Activated T-cell treated with anti-CD3 and anti-CD28 coated beads, Interleukin-2, amount 50 U/mL, for 72 hours (primary cell): ENCODE data around the gene MCC. TPM values are rescaled to one million over a fixed set of nuclear protein-coding genes. Genes with fewer than 3 reads are reported as not detected.

ENCODE experiments used
- ATAC-seq, 2 donors: fragments of 150-1000 bp; cut with Tn5 transposase; replicated peaks in 1 of 2; 2 replicates each; pipeline ENCODE4 v1.10.0; 2021; ENCODE audit warnings: moderate library complexity in 2 of 2, mild to moderate bottlenecking in 1 of 2
- DNase-seq, 2 donors: peaks; one replicate each; pipeline ENCODE4 v3.0.0; 2021 to 2022; ENCODE audit warnings: mixed read lengths in 1 of 2
- H3K27ac Mint-ChIP-seq: one replicate; pipeline ENCODE4 v1.8.0; 2022; ENCODE audit warnings: mild to moderate bottlenecking, moderate library complexity, mixed read lengths
- H3K27me3 Mint-ChIP-seq: one replicate; pipeline ENCODE4 v1.8.0; 2022; ENCODE audit warnings: low read depth, mixed read lengths
- H3K36me3 Mint-ChIP-seq, 2 donors: one replicate each; pipeline ENCODE4 v1.8.0; 2022; ENCODE audit warnings: mixed read lengths in 2 of 2, mild to moderate bottlenecking in 1 of 2; ENCODE audit not compliant: insufficient read depth in 2 of 2
- H3K4me1 Mint-ChIP-seq: one replicate; pipeline ENCODE4 v1.8.0; 2022; ENCODE audit warnings: low read depth, mixed read lengths
- H3K4me3 Mint-ChIP-seq, 2 donors: one replicate each; pipeline ENCODE4 v1.8.0; 2022; ENCODE audit warnings: mild to moderate bottlenecking in 2 of 2, mixed read lengths in 2 of 2, moderate library complexity in 2 of 2
- H3K9me3 Mint-ChIP-seq, 2 donors: one replicate each; pipeline ENCODE4 v1.8.0; 2022; ENCODE audit warnings: mixed read lengths in 2 of 2
- total RNA-seq, 2 donors: library from RNA; stranded (reverse); gene quantifications; one replicate each; pipeline ENCODE4 v1.2.3, GENCODE V29; 2022

MCC gene
- total RNA-seq, 2 donors from 2014 or later = 3.3 to 4.2 TPM

- peaks cover 9% of the 10 kb centered on the region for H3K4me1 Mint-ChIP-seq
- H3K36me3 Mint-ChIP-seq = no peaks in the 10 kb centered on the region
- H3K9me3 Mint-ChIP-seq = no peaks in the 10 kb centered on the region
- peaks cover 25% of the 10 kb centered on the region for H3K27me3 Mint-ChIP-seq
- no peak for DNase-seq
- no peak overlapping the region for H3K27ac Mint-ChIP-seq
- no peak overlapping the region for H3K4me3 Mint-ChIP-seq
- no peak for ATAC-seq
Measured at GRCh38 chr5:113245427-113246225, 242.6 kb downstream of the MCC start.

- H3K27me3 Mint-ChIP-seq = peaks cover 24% of the 10 kb centered on the region
- ATAC-seq (no peak), DNase-seq (no peak)
- no peak overlapping the region for H3K4me3 Mint-ChIP-seq
- no peaks in the 10 kb centered on the region for H3K36me3 Mint-ChIP-seq
- no peak overlapping the region for H3K27ac Mint-ChIP-seq
- peaks cover 9% of the 10 kb centered on the region for H3K4me1 Mint-ChIP-seq
- H3K9me3 Mint-ChIP-seq = no peaks in the 10 kb centered on the region
Measured at GRCh38 chr5:113244966-113245365, 243.3 kb downstream of the MCC start.

- Mint-ChIP-seq H3K27me3 (peaks cover 13% of the 10 kb centered on the region), H3K4me1 (peaks cover 9% of the 10 kb centered on the region), H3K9me3 (no peaks in the 10 kb centered on the region), H3K27ac (no peak overlapping the region), H3K36me3 (no peaks in the 10 kb centered on the region), H3K4me3 (no peak overlapping the region)
- ATAC-seq (no peak), DNase-seq (no peak)
Measured at GRCh38 chr5:113243349-113243664, 244.9 kb downstream of the MCC start.

- peaks cover 9% of the 10 kb centered on the region for H3K4me1 Mint-ChIP-seq
- no peaks in the 10 kb centered on the region for H3K36me3 Mint-ChIP-seq
- DNase-seq = no peak
- H3K27me3 Mint-ChIP-seq = peaks cover 17% of the 10 kb centered on the region
- no peak overlapping the region for H3K4me3 Mint-ChIP-seq
- H3K27ac Mint-ChIP-seq = no peak overlapping the region
- no peak for ATAC-seq
- no peaks in the 10 kb centered on the region for H3K9me3 Mint-ChIP-seq
Measured at GRCh38 chr5:113242481-113243348, 245.5 kb downstream of the MCC start.

- Mint-ChIP-seq H3K36me3 (no peaks in the 10 kb centered on the region), H3K4me3 (no peak overlapping the region), H3K27me3 (peaks cover 11% of the 10 kb centered on the region), H3K27ac (no peak overlapping the region), H3K4me1 (peaks cover 8% of the 10 kb centered on the region), H3K9me3 (no peaks in the 10 kb centered on the region)
- no peak for ATAC-seq
- DNase-seq = no peak
Measured at GRCh38 chr5:113240951-113241726, 247.1 kb downstream of the MCC start.

- DNase-seq (no peak), ATAC-seq (no peak)
- H3K27ac Mint-ChIP-seq = no peak overlapping the region
- H3K4me3 Mint-ChIP-seq = no peak overlapping the region
- H3K9me3 Mint-ChIP-seq = no peaks in the 10 kb centered on the region
- H3K27me3 Mint-ChIP-seq = peaks cover 11% of the 10 kb centered on the region
- no peaks in the 10 kb centered on the region for H3K4me1 Mint-ChIP-seq
- H3K36me3 Mint-ChIP-seq = no peaks in the 10 kb centered on the region
Measured at GRCh38 chr5:113240032-113240431, 248.2 kb downstream of the MCC start.

GRCh38 chr5:113237893-113238292, 250.4 kb downstream of the MCC start:
- no peak for ATAC-seq
- DNase-seq = no peak
- H3K27ac Mint-ChIP-seq = no peak overlapping the region
- H3K4me1 Mint-ChIP-seq = no peaks in the 10 kb centered on the region
- no peaks in the 10 kb centered on the region for H3K9me3 Mint-ChIP-seq
- peaks cover 17% of the 10 kb centered on the region for H3K27me3 Mint-ChIP-seq
- no peak overlapping the region for H3K4me3 Mint-ChIP-seq
- H3K36me3 Mint-ChIP-seq = no peaks in the 10 kb centered on the region

- Mint-ChIP-seq H3K27ac (no peak overlapping the region), H3K36me3 (no peaks in the 10 kb centered on the region), H3K9me3 (no peaks in the 10 kb centered on the region), H3K4me3 (no peak overlapping the region), H3K27me3 (peaks cover 17% of the 10 kb centered on the region), H3K4me1 (no peaks in the 10 kb centered on the region)
- ATAC-seq = no peak
- DNase-seq = no peak
Measured at GRCh38 chr5:113236536-113237288, 251.5 kb downstream of the MCC start.

- H3K4me3 Mint-ChIP-seq = no peak overlapping the region
- H3K27ac Mint-ChIP-seq = no peak overlapping the region
- DNase-seq (no peak), ATAC-seq (no peak)
- peaks cover 17% of the 10 kb centered on the region for H3K27me3 Mint-ChIP-seq
- no peaks in the 10 kb centered on the region for H3K9me3 Mint-ChIP-seq
- H3K4me1 Mint-ChIP-seq = no peaks in the 10 kb centered on the region
- H3K36me3 Mint-ChIP-seq = no peaks in the 10 kb centered on the region
Measured at GRCh38 chr5:113235884-113236283, 252.4 kb downstream of the MCC start.

- H3K36me3 Mint-ChIP-seq = no peaks in the 10 kb centered on the region
- H3K27ac Mint-ChIP-seq = no peak overlapping the region
- H3K27me3 Mint-ChIP-seq = peaks cover 17% of the 10 kb centered on the region
Measured at GRCh38 chr5:113234546-113234945, 253.7 kb downstream of the MCC start.

GRCh38 chr5:113233606-113234005, 254.6 kb downstream of the MCC start:
- Mint-ChIP-seq H3K9me3 (no peaks in the 10 kb centered on the region), H3K27me3 (peaks cover 17% of the 10 kb centered on the region), H3K4me3 (no peak overlapping the region), H3K36me3 (no peaks in the 10 kb centered on the region), H3K27ac (no peak overlapping the region), H3K4me1 (no peaks in the 10 kb centered on the region)
- DNase-seq (no peak), ATAC-seq (no peak)

More at GRCh38 chr5:113234546-113234945, 253.7 kb downstream of the MCC start:
- no peak for ATAC-seq
- no peak for DNase-seq
- Mint-ChIP-seq H3K9me3 (no peaks in the 10 kb centered on the region), H3K4me1 (no peaks in the 10 kb centered on the region), H3K4me3 (no peak overlapping the region)

GRCh38 chr5:113232667-113233066, 255.6 kb downstream of the MCC start:
- no peak overlapping the region for H3K4me3 Mint-ChIP-seq
- no peak for ATAC-seq
- H3K27me3 Mint-ChIP-seq = peaks cover 9% of the 10 kb centered on the region

More at GRCh38 chr5:113232667-113233066, 255.6 kb downstream of the MCC start:
- no peaks in the 10 kb centered on the region for H3K4me1 Mint-ChIP-seq
- no peak for DNase-seq
- H3K27ac Mint-ChIP-seq = no peak overlapping the region
- no peaks in the 10 kb centered on the region for H3K9me3 Mint-ChIP-seq
- no peaks in the 10 kb centered on the region for H3K36me3 Mint-ChIP-seq
